Stimulated activated CD4-positive, alpha-beta T cell treated with anti-CD3 and anti-CD28 coated beads, Interleukin-2, amount 100 ng/mL, for 48 hours (primary cell): ENCODE data around the gene AQP1.

ENCODE experiments used
- DNase-seq, 2 donors: peaks; one replicate each; pipeline ENCODE4 v3.0.0-alpha.2; 2020

AQP1 gene

DNA sequence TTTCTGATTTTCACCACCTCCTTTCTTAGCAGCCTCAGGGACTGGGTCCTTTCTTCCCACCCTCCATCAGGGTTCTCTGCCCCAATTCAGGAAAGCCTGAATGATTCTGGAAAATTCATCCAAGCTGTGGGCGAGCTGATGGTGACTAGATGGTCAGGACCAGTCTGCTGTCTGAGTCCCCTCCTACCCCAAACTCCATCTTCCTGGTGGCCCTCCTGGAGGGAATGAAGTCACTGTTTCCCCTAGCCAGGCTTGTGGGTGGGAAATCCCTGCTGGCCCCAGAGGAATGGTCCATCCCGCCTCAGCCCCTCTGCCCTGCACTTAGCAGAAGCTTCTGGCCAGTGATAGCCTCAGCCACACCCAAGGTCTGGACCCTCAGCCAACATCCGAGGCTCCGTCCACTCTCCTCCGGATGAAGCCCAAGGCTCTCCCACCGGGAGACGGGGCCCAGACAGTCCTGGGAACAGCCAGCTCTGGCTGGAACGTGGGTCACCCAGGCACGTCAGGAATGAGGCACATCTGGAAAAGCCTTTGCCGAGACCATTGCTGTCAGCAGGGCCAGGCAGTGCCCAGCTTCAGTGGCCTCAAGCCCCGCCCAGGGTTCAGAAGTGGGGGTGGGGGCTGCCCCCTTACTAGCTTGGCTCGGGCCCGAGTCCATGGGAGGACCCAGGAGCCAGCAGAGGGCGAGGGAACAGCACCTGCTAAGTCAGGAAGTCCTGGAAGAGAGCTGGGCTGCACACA lies 4.0 kb upstream of the AQP1 start:
- DNase-seq: no peak

- DNase-seq: no peak
These were observed 3.0 kb upstream of the AQP1 start for GRCh38 chr7:30908681-30909080.

DNA sequence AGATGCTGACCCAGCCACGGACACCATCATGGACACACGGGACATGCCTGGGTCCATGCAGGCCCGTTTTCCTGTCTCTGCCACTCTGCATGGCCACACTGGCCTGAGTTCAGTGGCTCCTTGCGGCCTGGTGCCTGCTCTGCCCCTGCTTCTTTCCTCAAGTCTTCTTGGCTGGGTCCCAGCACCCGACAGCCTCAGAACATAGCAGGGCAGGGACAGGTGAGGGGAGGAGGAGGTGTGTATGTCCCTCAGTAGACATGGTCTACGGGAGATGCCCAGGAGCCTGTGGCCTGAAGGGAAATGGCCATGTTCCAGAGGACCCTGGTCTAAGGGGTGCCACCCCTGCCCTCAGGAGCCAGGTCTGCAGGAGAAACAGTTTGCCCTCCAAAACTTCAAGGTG lies 2.2 kb upstream of the AQP1 start:
- DNase-seq: no peak

GRCh38 chr7:30910411-30911073 lies 1.1 kb upstream of the AQP1 start:
- no peak for DNase-seq

DNA sequence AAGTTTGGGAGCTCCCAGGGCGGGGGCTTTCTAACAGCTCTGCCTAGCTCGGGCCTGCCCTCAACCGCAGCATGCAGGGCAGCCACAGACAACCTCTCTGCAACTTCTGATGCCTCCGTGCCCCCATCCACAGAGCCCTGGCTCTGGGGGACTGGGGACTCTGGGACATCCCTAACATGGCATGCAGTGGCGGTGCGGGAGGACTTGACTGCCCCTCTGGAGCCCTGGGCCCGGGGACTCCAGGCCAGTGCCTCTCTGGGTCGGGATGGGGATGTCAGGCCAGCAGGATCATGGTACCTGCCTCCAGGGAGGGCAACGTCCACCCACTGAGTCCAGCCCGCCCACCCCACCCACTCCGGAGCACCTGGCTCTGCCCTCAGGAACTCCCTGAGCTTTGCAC lies 520 bp upstream of the AQP1 start:
- DNase-seq: no peak

DNA sequence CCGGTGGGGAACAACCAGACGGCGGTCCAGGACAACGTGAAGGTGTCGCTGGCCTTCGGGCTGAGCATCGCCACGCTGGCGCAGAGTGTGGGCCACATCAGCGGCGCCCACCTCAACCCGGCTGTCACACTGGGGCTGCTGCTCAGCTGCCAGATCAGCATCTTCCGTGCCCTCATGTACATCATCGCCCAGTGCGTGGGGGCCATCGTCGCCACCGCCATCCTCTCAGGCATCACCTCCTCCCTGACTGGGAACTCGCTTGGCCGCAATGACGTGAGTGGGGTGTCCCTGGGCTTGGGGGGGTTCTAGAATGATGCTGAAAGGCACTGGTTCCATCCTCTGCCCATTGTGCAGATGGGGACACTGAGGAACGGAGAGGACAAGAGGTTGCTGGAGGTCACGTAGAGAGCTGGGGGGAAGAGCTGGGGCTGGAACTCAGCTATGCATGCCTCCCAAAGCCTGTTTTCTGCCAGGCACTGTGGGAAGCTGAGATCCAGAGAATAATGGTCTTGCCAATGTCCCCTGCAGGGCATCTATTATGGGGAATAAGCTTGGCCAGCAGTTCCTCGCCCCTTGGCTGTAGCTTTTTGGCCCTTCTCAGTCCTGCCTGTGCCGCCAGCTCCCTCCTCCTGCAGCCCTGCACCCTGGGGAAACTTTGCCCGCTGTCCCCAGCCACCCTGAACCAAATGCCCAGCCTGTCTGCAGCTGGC lies 523 bp downstream of the AQP1 start:
- no peak for DNase-seq

DNA sequence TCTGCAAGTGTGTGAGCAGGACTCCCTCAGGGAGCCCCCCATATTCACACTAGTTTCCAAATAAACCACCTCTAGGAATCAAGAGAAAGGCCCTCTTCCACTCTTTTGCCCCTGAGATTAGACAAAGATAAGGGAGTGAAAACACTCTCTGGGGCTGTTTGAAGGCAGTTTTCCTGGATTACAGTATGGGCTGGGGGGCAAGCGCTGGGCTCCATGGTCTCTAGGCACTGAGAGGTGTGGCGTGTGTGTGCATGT lies 1.0 kb downstream of the AQP1 start:
- no peak for DNase-seq

GRCh38 chr7:30912986-30913811 lies 1.5 kb downstream of the AQP1 start:
- no peak for DNase-seq

- DNase-seq: no peak
These were observed 2.3 kb downstream of the AQP1 start for GRCh38 chr7:30913821-30914515.

DNA sequence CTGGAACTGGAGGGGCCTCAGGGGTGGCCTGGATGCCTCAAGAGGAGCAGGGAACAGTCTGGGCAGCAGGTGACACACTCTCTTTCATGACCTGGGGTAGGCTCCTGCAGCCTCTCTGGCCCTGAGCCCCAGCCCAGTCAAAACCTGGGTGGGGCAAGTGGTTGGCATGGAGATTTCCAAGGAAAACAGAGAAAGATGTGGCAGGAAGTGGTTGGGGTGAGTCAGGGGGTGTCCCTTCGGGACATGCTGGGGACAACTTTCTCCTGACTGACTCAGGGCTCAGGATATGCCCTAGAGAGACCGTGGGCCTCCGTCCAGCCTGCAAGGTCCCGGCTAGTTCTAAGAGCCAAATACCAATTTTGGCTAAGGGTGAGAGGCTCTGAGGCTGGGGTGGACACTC lies 2.9 kb downstream of the AQP1 start:
- no peak for DNase-seq

DNA sequence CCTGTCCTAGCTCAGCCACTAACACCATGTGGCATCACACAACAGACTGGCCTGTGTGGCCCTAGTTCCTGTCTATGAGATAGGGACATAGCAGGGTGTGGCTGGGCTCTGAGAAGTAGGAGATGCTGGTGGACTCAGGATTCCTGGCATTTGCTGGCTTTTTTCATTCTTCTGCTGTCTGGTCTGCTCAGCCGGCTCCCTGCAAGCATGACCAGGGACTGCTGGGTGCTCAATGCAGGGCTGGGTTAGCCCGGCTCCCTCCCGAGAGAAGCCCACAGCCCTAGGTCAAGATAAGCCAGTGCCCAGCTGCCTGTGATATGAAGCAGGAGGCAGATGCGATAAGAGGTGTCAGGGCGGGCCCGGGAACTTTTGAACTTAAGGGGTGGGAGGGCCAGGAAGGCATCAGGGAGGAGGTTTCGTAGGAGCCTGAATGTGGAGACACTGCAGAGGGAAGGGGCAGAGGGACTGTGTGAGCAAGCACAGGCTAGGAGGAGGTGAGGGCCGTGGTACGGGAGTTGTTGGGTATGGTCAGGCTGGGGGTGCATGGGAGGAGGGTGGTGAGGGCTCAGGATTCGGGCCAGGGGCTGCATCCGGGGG lies 3.5 kb downstream of the AQP1 start:
- DNase-seq: no peak

DNA sequence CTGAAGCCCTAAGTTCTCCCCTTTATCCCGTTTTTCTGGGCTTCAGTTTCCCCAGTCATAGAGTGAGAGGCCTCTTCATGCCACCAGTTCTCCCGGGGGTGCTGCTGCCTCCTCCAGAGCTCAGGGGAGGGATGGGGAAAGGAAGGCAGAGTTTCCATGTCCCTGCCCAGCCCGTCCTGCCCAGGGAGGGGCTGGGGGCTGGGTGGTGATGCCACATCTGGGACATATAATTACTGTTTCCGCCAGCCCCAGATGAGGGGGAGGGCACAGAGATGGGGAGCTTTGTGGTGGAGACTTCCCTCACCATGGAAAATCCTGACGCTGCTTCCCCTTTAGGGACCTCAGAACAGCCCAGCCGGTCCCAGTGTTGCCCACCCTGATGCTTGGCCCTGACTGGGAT lies 4.1 kb downstream of the AQP1 start:
- no peak for DNase-seq

DNA sequence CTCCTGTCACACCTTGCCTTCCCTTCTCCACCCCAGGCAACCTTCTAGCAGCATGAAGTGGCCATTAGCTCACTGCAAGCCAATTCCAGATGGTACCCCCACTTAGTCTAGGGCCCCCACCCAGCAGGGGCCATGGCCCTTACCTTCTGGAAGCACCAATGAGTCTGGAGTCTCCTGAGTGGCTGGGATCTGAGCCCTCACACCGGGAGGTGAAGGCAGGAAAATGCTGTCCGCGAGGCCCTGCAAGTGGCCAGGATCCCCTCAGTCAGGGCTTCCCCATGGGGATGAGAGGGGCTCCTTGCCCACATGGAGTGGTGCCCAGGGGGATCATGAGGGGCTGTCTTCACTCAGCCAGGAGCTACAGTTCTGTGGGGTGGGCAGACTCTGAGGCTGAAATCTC lies 4.6 kb downstream of the AQP1 start:
- DNase-seq: no peak

- DNase-seq: no peak
These were observed 5.1 kb downstream of the AQP1 start for GRCh38 chr7:30916767-30917166.

GRCh38 chr7:30917216-30917893 lies 5.7 kb downstream of the AQP1 start:
- no peak for DNase-seq

- no peak for DNase-seq
These were observed 7.0 kb downstream of the AQP1 start for GRCh38 chr7:30918676-30919075.

- no peak for DNase-seq
These were observed 8.4 kb downstream of the AQP1 start for GRCh38 chr7:30920021-30920583.

- DNase-seq: no peak
These were observed 9.2 kb downstream of the AQP1 start for GRCh38 chr7:30920584-30921539.

DNA sequence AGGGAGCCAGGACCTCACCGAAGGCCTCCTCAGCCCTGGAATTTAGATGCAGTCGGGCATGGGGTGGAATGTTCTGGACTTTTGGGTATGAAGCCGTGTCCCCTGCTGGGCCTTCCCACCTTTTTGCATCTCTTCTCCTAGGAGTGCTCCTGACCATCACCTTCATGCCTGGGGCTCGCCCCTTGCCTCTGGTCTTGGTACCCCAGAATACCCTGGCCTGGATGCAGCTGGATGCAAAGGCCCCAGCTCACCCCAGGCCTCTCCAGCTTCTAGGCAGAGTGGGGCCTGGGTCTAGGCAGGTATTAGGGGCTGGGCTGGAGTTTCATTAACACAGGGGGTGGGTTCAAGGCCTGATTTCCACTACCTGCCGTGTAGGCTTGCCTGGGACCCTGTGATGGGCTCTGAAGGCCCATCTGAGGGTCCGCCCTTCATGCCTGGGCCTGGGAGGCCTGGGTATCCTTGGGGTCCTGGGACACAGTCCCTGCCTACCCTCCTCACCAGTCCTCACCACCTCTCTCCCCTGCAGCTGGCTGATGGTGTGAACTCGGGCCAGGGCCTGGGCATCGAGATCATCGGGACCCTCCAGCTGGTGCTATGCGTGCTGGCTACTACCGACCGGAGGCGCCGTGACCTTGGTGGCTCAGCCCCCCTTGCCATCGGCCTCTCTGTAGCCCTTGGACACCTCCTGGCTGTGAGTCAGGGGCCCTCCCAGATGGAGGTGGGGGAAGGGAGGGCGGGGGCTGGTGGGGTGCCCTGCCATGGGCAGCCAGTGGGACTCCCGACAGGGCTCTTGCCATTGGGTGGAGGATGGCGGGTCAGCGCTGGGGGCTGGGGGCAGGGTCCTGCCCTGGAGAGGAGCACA lies 10.1 kb downstream of the AQP1 start:
- DNase-seq: no peak
